D721Med (cell line): Measurements from ENCODE around the gene PARP8.

Experiments used
- DNase-seq: peaks from one replicate; pipeline ENCODE4 v3.0.0; 2011; ENCODE audit warnings: low spot score; ENCODE audit not compliant: insufficient read length
- FAIRE-seq: peaks from 2 replicates; lab custom pipeline; 2011; peaks lifted over from hg19 to GRCh38; lab: Jason Lieb, UNC
- TF ChIP-seq, protein P1 (sequence below): IDR thresholded peaks from 2 replicates; pipeline ENCODE4 v1.5.1; 2012; ENCODE audit warnings: mild to moderate bottlenecking, control low read depth; ENCODE audit not compliant: insufficient read depth; ENCODE audit errors: missing control alignments

Gene PARP8

DNA sequence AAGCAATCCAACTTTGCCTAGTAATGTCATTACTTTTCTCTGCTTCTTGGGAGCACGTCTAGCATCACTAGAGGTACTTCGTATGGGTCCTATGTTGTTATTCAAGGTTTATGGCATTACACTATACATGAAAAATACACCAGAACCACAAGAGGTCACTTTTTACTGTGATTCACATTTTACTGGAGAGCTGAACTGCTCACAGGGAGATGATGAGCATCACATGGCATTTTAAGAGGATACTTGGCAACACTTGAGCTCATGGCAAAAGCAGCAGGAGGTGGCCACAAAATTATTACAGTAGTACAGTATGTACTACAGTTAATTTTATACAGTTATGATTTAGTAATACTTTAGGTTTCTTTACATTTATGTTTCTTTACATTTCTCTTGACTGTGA lies 223.4 kb downstream of the PARP8 start:
- no peak for DNase-seq
- TF ChIP-seq, protein P1, sequence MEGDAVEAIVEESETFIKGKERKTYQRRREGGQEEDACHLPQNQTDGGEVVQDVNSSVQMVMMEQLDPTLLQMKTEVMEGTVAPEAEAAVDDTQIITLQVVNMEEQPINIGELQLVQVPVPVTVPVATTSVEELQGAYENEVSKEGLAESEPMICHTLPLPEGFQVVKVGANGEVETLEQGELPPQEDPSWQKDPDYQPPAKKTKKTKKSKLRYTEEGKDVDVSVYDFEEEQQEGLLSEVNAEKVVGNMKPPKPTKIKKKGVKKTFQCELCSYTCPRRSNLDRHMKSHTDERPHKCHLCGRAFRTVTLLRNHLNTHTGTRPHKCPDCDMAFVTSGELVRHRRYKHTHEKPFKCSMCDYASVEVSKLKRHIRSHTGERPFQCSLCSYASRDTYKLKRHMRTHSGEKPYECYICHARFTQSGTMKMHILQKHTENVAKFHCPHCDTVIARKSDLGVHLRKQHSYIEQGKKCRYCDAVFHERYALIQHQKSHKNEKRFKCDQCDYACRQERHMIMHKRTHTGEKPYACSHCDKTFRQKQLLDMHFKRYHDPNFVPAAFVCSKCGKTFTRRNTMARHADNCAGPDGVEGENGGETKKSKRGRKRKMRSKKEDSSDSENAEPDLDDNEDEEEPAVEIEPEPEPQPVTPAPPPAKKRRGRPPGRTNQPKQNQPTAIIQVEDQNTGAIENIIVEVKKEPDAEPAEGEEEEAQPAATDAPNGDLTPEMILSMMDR: no peak
- no peak for FAIRE-seq
